Measurements from ENCODE around the gene DDX10. TPM values are rescaled to one million over a fixed set of nuclear protein-coding genes. Genes with fewer than 3 reads are reported as not detected.

Gene DDX10
- total and polyA plus RNA-seq, 2 experiments from 2014 or later = 32.4 to 37.8 TPM

GRCh38 chr11:108886005-108886659 is 221.3 kb downstream of the DDX10 start (continued):
- TF ChIP-seq ZNF462 (CRISPR knock-in tag; IDR thresholded peaks at IDR 0.05) (no peak), CREB1 (CRISPR knock-in tag; IDR thresholded peaks at IDR 0.05; ENCODE audit: low read depth) (no peak), ZNF331 (CRISPR knock-in tag; IDR thresholded peaks at IDR 0.05; ENCODE audit: low read depth) (no peak), ZNF114 (CRISPR knock-in tag; IDR thresholded peaks at IDR 0.05) (no peak), REST (IDR thresholded peaks at IDR 0.05; ENCODE audit: unreplicated experiment) (no peak)
